ENCODE results near the gene UNC13C.

- TF ChIP-seq JUN (CRISPR knock-in tag; IDR thresholded peaks at IDR 0.05) (no peak), JUND (CRISPR knock-in tag; IDR thresholded peaks at IDR 0.05) (no peak), POLR2A (IDR thresholded peaks at IDR 0.05; ENCODE audit: insufficient read depth in 1 of 2, low read depth in 2 of 2, low read length in 2 of 2) (no peak), ZNF790 (CRISPR knock-in tag; IDR thresholded peaks at IDR 0.05; ENCODE audit: borderline replicate concordance) (no peak), GABPB1 (CRISPR knock-in tag; IDR thresholded peaks at IDR 0.05) (no peak), ADNP (CRISPR knock-in tag; IDR thresholded peaks at IDR 0.05) (no peak), ZBTB7A (CRISPR knock-in tag; IDR thresholded peaks at IDR 0.05) (no peak), ZBTB37 (CRISPR knock-in tag; IDR thresholded peaks at IDR 0.05) (no peak), JDP2 (CRISPR knock-in tag; IDR thresholded peaks at IDR 0.05; ENCODE audit: borderline replicate concordance) (no peak), RBFOX2 (IDR thresholded peaks at IDR 0.05; ENCODE audit: low read depth, low read length) (no peak)
Measured at GRCh38 chr15:54227569-54227968, 249.3 kb downstream of the UNC13C start.
